HG03354 (cell line): ENCODE results near the gene GNMT.

ENCODE experiments used
- ATAC-seq: cut with Tn5 transposase; IDR thresholded peaks from one replicate; pipeline ENCODE4 v1.9.1; 2021; ENCODE audit warnings: mild to moderate bottlenecking; ENCODE audit not compliant: unreplicated experiment, poor library complexity, severe bottlenecking

The GNMT gene

GRCh38 chr6:42960243-42961019, at the start of gene GNMT:
Gene GNMT, plus strand, starts transcription at chr6:42960754. Its CDS starts 14 bp downstream, at chr6:42960768.
- no peak for ATAC-seq

GRCh38 chr6:42911171-42912021, 49.2 kb upstream of the GNMT start:
- no peak for ATAC-seq

GRCh38 chr6:42914546-42914945, 46.0 kb upstream of the GNMT start:
- no peak for ATAC-seq

- peak; percentile 74 for ATAC-seq
Measured at GRCh38 chr6:42915732-42916131, 44.8 kb upstream of the GNMT start, which contains the start of gene PTCRA. Gene PTCRA, plus strand, starts transcription at chr6:42916053. Its CDS starts 17 bp downstream, at chr6:42916070.

- no peak for ATAC-seq
Measured at GRCh38 chr6:42916288-42916687, 44.3 kb upstream of the GNMT start.

- no peak for ATAC-seq
Measured at GRCh38 chr6:42921801-42922200, 38.8 kb upstream of the GNMT start.

GRCh38 chr6:42923666-42924065, 36.9 kb upstream of the GNMT start:
- ATAC-seq: no peak

GRCh38 chr6:42925248-42925857, 35.2 kb upstream of the GNMT start:
- no peak for ATAC-seq

GRCh38 chr6:42928986-42929820, 31.4 kb upstream of the GNMT start, which contains the start of gene CNPY3:
Gene CNPY3, plus strand, starts transcription at chr6:42929480. Its CDS starts 91 bp downstream, at chr6:42929571.
- ATAC-seq: peak; percentile 80

- peak; percentile 62 for ATAC-seq
Measured at GRCh38 chr6:42929821-42930360, 30.7 kb upstream of the GNMT start.

GRCh38 chr6:42932412-42932811, 28.1 kb upstream of the GNMT start:
- no peak for ATAC-seq

GRCh38 chr6:42933205-42933604, 27.3 kb upstream of the GNMT start:
- no peak for ATAC-seq

- no peak for ATAC-seq
Measured at GRCh38 chr6:42935322-42935721, 25.2 kb upstream of the GNMT start.

- no peak for ATAC-seq
Measured at GRCh38 chr6:42936398-42936797, 24.2 kb upstream of the GNMT start.

- ATAC-seq: no peak
Measured at GRCh38 chr6:42937548-42938427, 22.8 kb upstream of the GNMT start.

- ATAC-seq: no peak
Measured at GRCh38 chr6:42938428-42938796, 22.1 kb upstream of the GNMT start.

- ATAC-seq: no peak
Measured at GRCh38 chr6:42938987-42939809, 21.4 kb upstream of the GNMT start.

- no peak for ATAC-seq
Measured at GRCh38 chr6:42939810-42940167, 20.8 kb upstream of the GNMT start.
